CD4-positive, alpha-beta T cell treated with Interleukin-17A for 4 hours (primary cell): Measurements from ENCODE around the gene C16orf87.

Experiments used
- DNase-seq: peaks from one replicate; pipeline ENCODE4 v3.0.0-alpha.2; 2020; ENCODE audit warnings: mixed read lengths

Gene C16orf87

DNA sequence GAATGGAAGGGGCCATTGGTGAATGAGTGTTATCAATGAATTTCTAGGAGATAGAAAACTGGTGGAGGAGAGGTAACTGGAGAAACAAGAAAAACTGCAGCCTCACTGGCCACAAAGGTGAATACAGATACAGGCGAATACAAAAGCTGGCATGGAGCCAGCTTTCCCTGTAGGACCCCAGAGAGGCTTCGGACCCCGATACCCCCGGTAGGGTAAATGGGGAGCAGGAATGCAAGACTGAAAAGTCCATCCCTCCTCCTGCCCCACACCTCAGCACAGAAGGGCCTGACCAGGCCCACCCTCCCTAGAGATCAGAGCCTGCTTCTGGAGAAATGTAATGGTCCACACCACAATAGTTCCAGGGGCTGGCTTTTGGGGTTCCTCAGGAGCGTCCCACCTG lies 78.0 kb downstream of the C16orf87 start:
- no peak for DNase-seq

DNA sequence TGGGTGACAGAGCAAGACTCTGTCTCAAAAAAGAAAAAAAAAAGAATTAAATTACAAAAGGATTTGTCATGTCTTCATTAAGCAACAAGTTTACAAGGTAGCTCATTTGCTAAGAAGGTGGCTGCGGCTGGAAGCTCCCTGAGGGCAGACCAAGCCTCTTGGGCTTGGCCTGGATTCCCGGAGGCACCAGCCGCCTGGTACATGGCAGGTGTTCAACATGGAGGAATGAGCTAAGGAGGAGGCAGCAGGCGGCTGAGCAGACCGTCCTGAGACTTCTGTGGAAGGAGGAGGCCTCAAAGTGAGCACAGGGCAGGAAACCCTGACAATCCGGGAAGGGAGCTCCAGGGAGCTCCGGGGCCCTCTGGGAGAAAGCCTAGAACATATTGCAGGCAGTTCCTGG lies 79.6 kb downstream of the C16orf87 start:
- DNase-seq, result no peak

DNA sequence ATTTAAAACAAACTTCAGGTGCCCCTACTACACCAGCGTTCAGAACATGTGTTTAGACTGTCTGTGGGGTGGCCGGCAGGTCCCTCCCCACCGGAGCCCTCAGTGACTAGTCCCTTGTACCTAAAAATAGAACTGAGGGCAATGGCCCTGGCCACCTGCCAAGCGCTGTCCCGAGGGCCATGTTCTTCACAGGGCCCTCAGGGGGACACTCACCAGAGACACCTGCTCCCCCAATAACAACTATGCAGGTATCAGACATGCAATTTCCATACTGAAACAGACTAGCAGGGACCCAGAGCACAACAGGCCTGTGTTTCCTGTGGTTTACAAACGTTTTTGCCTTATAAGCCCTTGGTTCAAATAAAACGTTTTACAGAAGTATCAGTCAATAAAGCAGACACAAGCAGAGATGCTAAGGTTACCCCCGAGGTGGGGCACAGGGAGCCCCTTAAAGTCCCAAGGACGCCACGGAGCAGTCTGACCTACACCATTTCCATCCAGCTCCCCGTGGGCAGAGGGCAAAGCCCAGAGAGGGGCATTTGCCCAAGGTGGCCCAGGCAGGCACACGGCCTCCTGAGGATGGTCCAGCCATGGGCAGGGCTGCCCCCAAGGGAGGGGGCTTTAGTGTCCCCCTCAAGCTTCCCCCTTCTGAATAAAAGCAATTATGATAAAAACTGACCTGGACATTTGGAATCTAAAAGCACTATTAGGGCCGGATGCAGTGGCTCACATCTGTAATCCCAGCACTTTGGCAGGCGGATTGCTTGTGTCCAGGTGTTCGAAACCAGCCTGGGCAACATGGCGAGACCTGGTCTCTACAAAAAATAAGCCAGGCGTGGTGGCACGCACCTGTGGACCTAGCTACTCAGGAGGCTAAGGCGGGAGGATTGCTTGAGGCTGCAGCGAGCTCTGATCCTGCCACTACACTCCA lies 81.9 kb downstream of the C16orf87 start:
- no peak for DNase-seq

DNA sequence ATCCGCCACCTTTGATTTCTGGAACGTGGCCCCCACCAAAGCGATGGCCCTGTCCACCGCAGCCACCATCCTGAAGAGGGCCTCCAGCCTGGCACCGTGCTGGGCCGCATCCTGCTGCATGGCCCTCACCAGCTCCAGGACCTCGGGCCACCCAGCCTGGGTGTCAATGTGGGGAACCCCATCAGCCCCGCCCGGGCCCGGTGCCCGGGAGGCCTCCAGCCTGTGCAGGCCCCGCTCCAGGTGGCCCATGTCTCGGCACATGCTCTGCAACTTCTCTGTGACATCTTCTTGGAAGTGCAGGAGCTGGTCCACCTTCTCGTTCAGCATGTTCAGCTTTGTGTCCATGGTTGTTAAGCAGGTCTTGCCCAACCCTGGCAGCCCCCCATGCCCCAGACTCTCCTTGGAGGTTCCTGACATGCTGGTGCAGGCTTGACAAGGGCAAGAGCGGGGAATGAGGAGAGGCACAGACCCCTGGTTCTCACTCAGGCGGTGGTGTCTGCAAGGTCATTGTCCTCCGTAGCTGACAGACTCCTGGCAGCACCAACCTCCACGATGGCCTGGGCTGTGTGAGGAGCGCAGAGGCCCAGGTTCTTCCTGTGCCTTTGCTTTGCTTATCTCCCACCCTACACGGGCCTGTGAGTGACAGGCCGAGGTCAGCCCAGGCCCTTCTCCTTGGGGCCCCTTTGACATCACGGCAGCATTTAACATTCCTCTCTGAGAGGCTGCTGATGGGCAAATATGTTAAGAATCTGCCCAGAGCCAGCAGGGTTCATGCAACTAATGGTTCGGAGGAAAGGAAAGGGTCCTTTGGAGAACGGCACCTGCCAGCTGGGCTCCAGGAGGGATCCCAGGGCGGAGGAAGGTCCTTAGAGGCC lies 83.0 kb downstream of the C16orf87 start, which contains the start of gene MYLK3:
MYLK3 (minus strand) TSS at position 568 of the 875 bp plus-strand sequence; CDS start at position 417, 151 bp downstream.
- DNase-seq, result no peak

DNA sequence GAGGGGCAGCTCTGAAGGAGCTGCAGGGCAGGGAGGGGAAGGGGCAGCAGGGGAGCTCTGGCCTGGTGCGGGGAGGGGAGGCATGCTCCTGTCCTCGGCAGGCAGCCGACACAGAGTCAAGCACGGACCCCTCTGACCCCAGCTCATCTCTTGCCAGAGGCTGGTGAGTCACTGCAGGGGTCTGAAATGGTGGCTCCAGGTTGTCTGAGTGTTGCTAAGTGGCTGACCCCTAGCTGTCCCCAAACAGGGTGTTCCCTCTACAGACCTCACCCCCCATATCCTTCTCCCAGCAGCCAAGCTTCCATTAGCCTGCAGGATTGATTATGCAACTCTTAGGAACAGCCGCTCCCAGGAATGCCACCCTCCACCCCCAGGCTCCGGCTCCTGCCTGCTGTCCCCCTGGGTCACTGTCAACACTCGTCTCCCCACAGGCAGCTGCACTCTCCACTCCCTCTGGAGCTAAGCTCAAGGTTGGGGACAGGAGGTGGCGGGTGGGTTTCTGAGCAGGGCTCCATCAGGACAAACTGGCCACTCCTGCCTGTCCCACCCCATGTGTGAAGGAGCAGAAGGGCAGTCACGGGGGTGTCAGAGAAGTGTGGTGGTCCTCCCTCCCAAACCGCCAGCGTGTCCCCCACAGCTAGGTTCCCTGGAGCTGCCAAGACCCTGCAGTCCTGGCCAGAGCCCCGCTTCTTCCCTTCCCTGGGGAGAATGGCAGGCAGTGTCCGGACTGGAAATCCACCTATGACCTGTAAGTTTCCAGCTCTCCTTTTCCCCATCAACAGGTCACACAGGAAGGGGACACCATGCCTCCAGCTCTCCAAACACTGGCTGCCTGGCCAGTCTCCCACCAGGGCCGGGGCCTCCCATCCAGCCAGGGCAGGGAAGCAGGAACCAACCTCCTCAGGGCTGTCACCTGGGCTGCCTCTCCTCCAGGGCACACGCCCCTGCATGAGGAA lies 83.9 kb downstream of the C16orf87 start:
- DNase-seq, result no peak
